PC-9 (cell line): ENCODE data around the gene PPIE.

Experiments
- CTCF ChIP-seq: fragments of 200-600 bp; sonication (generic); conservative IDR thresholded peaks from 2 replicates; pipeline ENCODE4 v1.6.1; 2017; ENCODE audit warnings: mixed run types, antibody characterized with exemption, mild to moderate bottlenecking, moderate library complexity
- EZH2 ChIP-seq: fragments of 200-600 bp; sonication (generic); IDR thresholded peaks from 2 replicates; pipeline ENCODE4 v1.8.0; 2017; ENCODE audit warnings: antibody characterized with exemption, low read depth

GRCh38 chr1:39745016-39745670 is 6.5 kb downstream of the PPIE start:
- no peak for TF ChIP-seq CTCF
- TF ChIP-seq EZH2, result no peak
